H1 (cell line): ENCODE measurements around the gene STARD13. TPM values are rescaled to one million over a fixed set of nuclear protein-coding genes. Genes with fewer than 3 reads are reported as not detected.

Experiments
- CTCF ChIA-PET: fragments of 300-600 bp; sonication (Branson Sonifier 250); formaldehyde crosslinking; loops from one replicate; lab custom pipeline; 2021; ENCODE audit not compliant: partially characterized antibody; lab: Charles Lee
- POLR2A ChIA-PET: fragments of 300-600 bp; sonication (Branson Sonifier 250); formaldehyde crosslinking; loops from one replicate; lab custom pipeline; 2021; ENCODE audit warnings: inconsistent platforms; ENCODE audit not compliant: partially characterized antibody; lab: Charles Lee
- DNase-seq, 2 experiments: peaks; one replicate each; pipeline versions ENCODE4 v3.0.0 to v3.0.0-alpha.2; 2010 to 2022; ENCODE audit warnings: low spot score in 2 of 2, low read depth in 1 of 2, mixed read lengths in 1 of 2
- FAIRE-seq: peaks from 2 replicates; lab custom pipeline; 2011; peaks lifted over from hg19 to GRCh38; lab: Jason Lieb, UNC
- H2AFZ ChIP-seq: 2 replicates; pipeline ENCODE4 v1.8.1; 2012; ENCODE audit warnings: low read length, inconsistent platforms
- H2AK5ac ChIP-seq: 2 replicates; pipeline ENCODE4 v1.6.1; 2013; ENCODE audit warnings: low read depth, low read length
- H2BK120ac ChIP-seq: replicated peaks from 2 replicates; pipeline ENCODE3; 2013; ENCODE audit warnings: low read depth, low read length, inconsistent platforms
- H2BK12ac ChIP-seq: 2 replicates; pipeline ENCODE4 v1.6.1; 2013; ENCODE audit warnings: low read depth, low read length
- H2BK15ac ChIP-seq: 2 replicates; pipeline ENCODE4 v1.6.1; 2013; ENCODE audit warnings: low read length
- H2BK20ac ChIP-seq: 2 replicates; pipeline ENCODE4 v1.6.1; 2013; ENCODE audit warnings: low read length
- H2BK5ac ChIP-seq: 2 replicates; pipeline ENCODE4 v1.6.1; 2013; ENCODE audit warnings: low read depth, low read length
- H3K14ac ChIP-seq: 2 replicates; pipeline ENCODE4 v1.6.1; 2013; ENCODE audit warnings: inconsistent platforms; ENCODE audit not compliant: insufficient read length
- H3K18ac ChIP-seq: 2 replicates; pipeline ENCODE4 v1.6.1; 2013; ENCODE audit warnings: low read length; ENCODE audit errors: extremely low read depth
- H3K23ac ChIP-seq: 2 replicates; pipeline ENCODE4 v1.6.1; 2013; ENCODE audit warnings: inconsistent platforms; ENCODE audit not compliant: insufficient read length
- H3K23me2 ChIP-seq: 2 replicates; pipeline ENCODE4 v1.6.1; 2013; ENCODE audit warnings: low read depth, low read length
- H3K27ac ChIP-seq: 2 replicates; pipeline ENCODE4 v1.6.1; 2011; ENCODE audit warnings: low read depth, low read length, inconsistent platforms
- H3K27me3 ChIP-seq, 4 experiments: replicated peaks in 1 of 4; 1 replicate in 1 of 4; 2 replicates in 3 of 4; pipeline versions ENCODE4 v1.6.1 to v1.8.1; 2011 to 2013; ENCODE audit warnings: low read length in 3 of 4, mild to moderate bottlenecking in 3 of 4, inconsistent platforms in 2 of 4, mixed read lengths in 2 of 4, moderate library complexity in 1 of 4; ENCODE audit not compliant: control insufficient read depth in 3 of 4, insufficient read depth in 3 of 4; ENCODE audit errors: extremely low read depth in 1 of 4
- H3K36me3 ChIP-seq, 4 experiments: 2 replicates each; pipeline versions ENCODE4 v1.6.1 to v1.8.1; 2011 to 2013; ENCODE audit warnings: mild to moderate bottlenecking in 4 of 4, low read length in 3 of 4, moderate library complexity in 2 of 4, control low read depth in 1 of 4, inconsistent platforms in 1 of 4; ENCODE audit not compliant: insufficient read depth in 4 of 4, control insufficient read depth in 2 of 4
- H3K4ac ChIP-seq: replicated peaks from 2 replicates; pipeline ENCODE3; 2013; ENCODE audit warnings: low read length, low read depth, mixed read lengths, inconsistent platforms; ENCODE audit not compliant: insufficient read length
- H3K4me1 ChIP-seq, 4 experiments: replicated peaks in 1 of 4; 1 replicate in 1 of 4; 2 replicates in 3 of 4; pipeline versions ENCODE4 v1.6.1 to v1.8.1; 2011 to 2013; ENCODE audit warnings: low read length in 3 of 4, inconsistent platforms in 2 of 4, mixed read lengths in 1 of 4; ENCODE audit not compliant: insufficient read depth in 4 of 4, control insufficient read depth in 3 of 4
- H3K4me2 ChIP-seq, 2 experiments: 2 replicates each; pipeline versions ENCODE4 v1.6.1 to v1.8.1; 2011 to 2013; ENCODE audit warnings: low read depth in 2 of 2, low read length in 2 of 2, control low read depth in 1 of 2, inconsistent platforms in 1 of 2, mild to moderate bottlenecking in 1 of 2; ENCODE audit not compliant: insufficient read depth in 1 of 2
- H3K4me3 ChIP-seq, 4 experiments: fragments of 200-600, 300-600 bp in 1 of 4; sonication (generic), shearing (Covaris generic), sonication (Bioruptor Twin) in 1 of 4; 2 replicates each; pipeline versions ENCODE4 v1.5.1 to v1.8.1; 2011 to 2016; ENCODE audit warnings: low read length in 4 of 4, low read depth in 3 of 4, control low read depth in 2 of 4, inconsistent platforms in 2 of 4, mild to moderate bottlenecking in 2 of 4, mixed read lengths in 1 of 4, moderate library complexity in 1 of 4; ENCODE audit not compliant: insufficient read depth in 2 of 4; ENCODE audit errors: extremely low read depth in 1 of 4
- H3K56ac ChIP-seq: replicated peaks from 2 replicates; pipeline ENCODE3; 2013; ENCODE audit warnings: low read depth, mild to moderate bottlenecking, mixed read lengths, low read length, inconsistent platforms; ENCODE audit not compliant: insufficient read length
- H3K79me1 ChIP-seq: 2 replicates; pipeline ENCODE4 v1.6.1; 2013; ENCODE audit warnings: low read depth, low read length, control low read depth
- H3K79me2 ChIP-seq, 2 experiments: 2 replicates each; pipeline versions ENCODE4 v1.6.1 to v1.8.1; 2012 to 2013; ENCODE audit warnings: low read length in 2 of 2, mild to moderate bottlenecking in 2 of 2, inconsistent platforms in 1 of 2; ENCODE audit not compliant: insufficient read depth in 2 of 2, control insufficient read depth in 1 of 2
- H3K9ac ChIP-seq, 4 experiments: replicated peaks in 1 of 4; 1 replicate in 1 of 4; 2 replicates in 3 of 4; pipeline versions ENCODE4 v1.6.1 to v1.8.1; 2011 to 2013; ENCODE audit warnings: low read depth in 3 of 4, low read length in 3 of 4, control low read depth in 2 of 4, mild to moderate bottlenecking in 2 of 4, moderate library complexity in 2 of 4, inconsistent platforms in 1 of 4; ENCODE audit errors: extremely low read depth in 1 of 4
- H3K9me3 ChIP-seq, 2 experiments: 2 replicates each; pipeline versions ENCODE4 v1.6.1 to v1.8.1; 2012 to 2013; ENCODE audit warnings: mild to moderate bottlenecking in 2 of 2, moderate library complexity in 2 of 2, control low read depth in 1 of 2, inconsistent platforms in 1 of 2, low read depth in 1 of 2, low read length in 1 of 2, mixed read lengths in 1 of 2; ENCODE audit not compliant: insufficient read depth in 2 of 2
- H4K20me1 ChIP-seq, 2 experiments: replicated peaks in 1 of 2; 2 replicates each; pipeline versions ENCODE3 to v1.8.1; 2011 to 2013; ENCODE audit warnings: inconsistent platforms in 2 of 2, low read length in 2 of 2, mild to moderate bottlenecking in 1 of 2; ENCODE audit not compliant: insufficient read depth in 2 of 2, control insufficient read depth in 1 of 2
- H4K5ac ChIP-seq: 2 replicates; pipeline ENCODE4 v1.6.1; 2013; ENCODE audit warnings: low read length, low read depth, mixed read lengths, inconsistent platforms; ENCODE audit not compliant: insufficient read length
- H4K8ac ChIP-seq: 2 replicates; pipeline ENCODE4 v1.8.0; 2013; ENCODE audit warnings: mild to moderate bottlenecking, moderate library complexity, low read length, inconsistent platforms; ENCODE audit not compliant: insufficient read depth; ENCODE audit errors: extremely low read depth
- H4K91ac ChIP-seq: replicated peaks from 2 replicates; pipeline ENCODE3; 2013; ENCODE audit warnings: low read length, mixed read lengths, inconsistent platforms; ENCODE audit not compliant: insufficient read length
- CTCF ChIP-seq, 3 experiments: IDR thresholded peaks; 1 replicate in 2 of 3; 2 replicates in 1 of 3; pipeline versions ENCODE4 v1.5.1 to v1.6.1; 2011; ENCODE audit warnings: low read length in 3 of 3, mild to moderate bottlenecking in 3 of 3, inconsistent platforms in 2 of 3, low read depth in 1 of 3, moderate library complexity in 1 of 3; ENCODE audit not compliant: insufficient read depth in 1 of 3; ENCODE audit errors: control extremely low read depth in 1 of 3
- polyA plus RNA-seq, 7 experiments: library from polyadenylated mRNA; depleted of rRNA in 3 of 7; stranded (reverse) in 5 of 7; unstranded in 2 of 7; fragments of >200 nt in 5 of 7; fragments of 200-250 nt in 2 of 7; gene quantifications; 1 replicate in 5 of 7; 2 replicates in 1 of 7; 4 replicates in 1 of 7; pipeline versions ENCODE4 v1.2.1 to v1.2.3, GENCODE V29; 2011 to 2013; ENCODE audit warnings: missing spikeins in 2 of 7, mixed read lengths in 2 of 7
- total RNA-seq: library from RNA; stranded (reverse); fragmentation: NEBNext Ultra II Directional; extraction: Animal tissue kit (Norgen Biotek cat#: 25700); gene quantifications from 2 replicates; pipeline ENCODE4 v1.2.1, GENCODE V29; 2021

The STARD13 gene
- total and polyA plus RNA-seq, 2 of the 8 experiments (the other 6 are each of a cell fraction or from before 2014, with no cell fraction given): 0.82 to 2.9 TPM

DNA sequence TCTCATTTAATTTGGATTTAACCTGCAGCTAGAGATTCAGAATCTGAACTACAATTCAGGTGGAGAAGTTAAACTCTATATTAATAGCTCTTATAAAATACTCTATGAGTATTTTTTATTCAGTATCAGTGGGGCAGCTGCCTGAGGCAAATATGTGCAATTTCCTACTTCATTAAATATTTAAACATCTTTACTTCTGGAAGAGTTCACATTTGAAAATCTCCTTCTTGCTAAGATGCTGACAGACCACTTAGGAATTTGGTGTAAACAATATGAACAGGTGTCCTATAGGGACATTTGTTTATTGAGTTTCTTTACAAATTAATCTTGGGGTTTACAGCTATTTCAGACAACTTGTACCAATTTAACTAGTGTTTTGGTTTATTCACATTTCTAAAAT lies 20.4 kb downstream of the STARD13 start:
- H3K27ac ChIP-seq: no peak overlapping the region

More for the DNA sequence above, 20.4 kb downstream of the STARD13 start:
- CTCF ChIA-PET: interaction anchor here (0.6 to 1.7 kb wide), 3 partner anchors 21 to 37 kb away, joined by 3 to 6 read pairs (median 3); no protein-coding TSS in a partner anchor
- H4K91ac ChIP-seq: no peak overlapping the region
- H3K27me3 ChIP-seq: no peaks in the 10 kb centered on the region
- H2AFZ ChIP-seq: no peak overlapping the region
- H3K79me2 ChIP-seq: no peaks in the 10 kb centered on the region
- no peak overlapping the region for H3K56ac ChIP-seq
- no peak for TF ChIP-seq CTCF (IDR thresholded peaks at IDR 0.05; ENCODE audit: control extremely low read depth in 1 of 3, insufficient read depth in 1 of 3, low read depth in 1 of 3, low read length in 3 of 3)
- TF ChIP-seq, all 59 proteins: peak for 0
- H3K23me2 ChIP-seq: no peaks in the 10 kb centered on the region; the same call in 1 of the 2 replicates
- no peak overlapping the region for H3K23ac ChIP-seq
- peak overlapping the region; percentile 17; the same call in 1 of the 2 replicates for H2AK5ac ChIP-seq
- no peak overlapping the region for H2BK12ac ChIP-seq
- no peaks in the 10 kb centered on the region for H4K20me1 ChIP-seq
- H3K79me1 ChIP-seq: no peaks in the 10 kb centered on the region; the same call in 1 of the 2 replicates
- H4K8ac ChIP-seq: no peak overlapping the region
- H2BK15ac ChIP-seq: no peak overlapping the region
- peaks cover 2 to 10% (median 6%) of the 10 kb centered on the region in 4 experiments; a peak in 5 of 7 replicates for H3K4me1 ChIP-seq
- H3K14ac ChIP-seq: no peak overlapping the region
- POLR2A ChIA-PET: interaction anchor here (1.2 kb wide), 1 partner anchor 22 kb away, joined by 3 read pairs; no protein-coding TSS in a partner anchor
- DNase-seq (no peak), FAIRE-seq (no peak)
- no peak overlapping the region for H2BK5ac ChIP-seq
- H3K9ac ChIP-seq: no peak overlapping the region
- no peak overlapping the region for H3K4me3 ChIP-seq
- no peaks in the 10 kb centered on the region for H3K9me3 ChIP-seq
- H2BK20ac ChIP-seq: no peak overlapping the region
- no peak overlapping the region for H4K5ac ChIP-seq
- H3K36me3 ChIP-seq: no peaks in the 10 kb centered on the region
- no peak overlapping the region for H2BK120ac ChIP-seq
- no peak overlapping the region for H3K4ac ChIP-seq
- no peak overlapping the region for H3K18ac ChIP-seq
- no peak overlapping the region for H3K4me2 ChIP-seq
